Retinal pigment epithelial cell (primary cell): Measurements from ENCODE around the gene PDGFC.

ENCODE experiments used
- DNase-seq: peaks from one replicate; pipeline ENCODE4 v3.0.0-alpha.2; 2010; ENCODE audit warnings: low read depth
- H3K4me3 ChIP-seq: 2 replicates; pipeline ENCODE4 v1.5.1; 2011; ENCODE audit warnings: mild to moderate bottlenecking, low read length, control low read depth, moderate library complexity
- TF ChIP-seq, protein P1 (sequence below): conservative IDR thresholded peaks from 2 replicates; pipeline ENCODE4 v1.5.1; 2011; ENCODE audit warnings: low read depth, low read length, control low read depth, inconsistent platforms

PDGFC gene

DNA sequence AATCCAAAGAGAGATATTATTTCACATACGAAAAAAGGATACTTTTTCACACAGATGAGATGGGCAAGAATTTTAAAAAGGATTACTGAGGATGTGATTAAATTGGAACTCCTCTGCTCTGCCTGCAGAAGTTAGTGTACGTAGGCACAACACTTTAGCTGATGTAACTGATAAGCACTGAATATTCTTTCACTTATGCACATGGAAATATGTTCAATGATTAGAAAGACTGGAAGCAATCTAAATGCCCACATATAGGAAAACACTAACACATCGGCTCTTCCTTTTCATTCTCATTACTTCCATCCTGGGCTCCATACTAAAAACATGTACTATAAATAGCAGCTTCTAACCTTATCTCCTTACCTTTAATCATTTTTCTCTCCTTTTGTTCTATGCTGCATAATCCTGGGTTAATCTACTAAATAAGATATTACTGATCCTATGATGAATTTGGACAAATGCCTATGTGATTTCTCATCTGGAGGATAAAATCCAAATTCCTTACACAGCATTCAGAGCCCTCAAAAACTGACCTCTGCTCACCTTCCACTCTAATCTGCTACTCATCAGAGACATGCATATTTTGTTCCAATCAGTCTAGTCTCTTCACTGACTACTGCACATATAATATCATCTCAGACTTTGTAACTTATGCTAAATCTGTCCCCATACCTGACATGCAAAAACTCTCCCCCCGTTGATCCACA lies 197.8 kb downstream of the PDGFC start:
- H3K4me3 ChIP-seq, result no peak overlapping the region
- no peak for DNase-seq
- TF ChIP-seq, protein P1, sequence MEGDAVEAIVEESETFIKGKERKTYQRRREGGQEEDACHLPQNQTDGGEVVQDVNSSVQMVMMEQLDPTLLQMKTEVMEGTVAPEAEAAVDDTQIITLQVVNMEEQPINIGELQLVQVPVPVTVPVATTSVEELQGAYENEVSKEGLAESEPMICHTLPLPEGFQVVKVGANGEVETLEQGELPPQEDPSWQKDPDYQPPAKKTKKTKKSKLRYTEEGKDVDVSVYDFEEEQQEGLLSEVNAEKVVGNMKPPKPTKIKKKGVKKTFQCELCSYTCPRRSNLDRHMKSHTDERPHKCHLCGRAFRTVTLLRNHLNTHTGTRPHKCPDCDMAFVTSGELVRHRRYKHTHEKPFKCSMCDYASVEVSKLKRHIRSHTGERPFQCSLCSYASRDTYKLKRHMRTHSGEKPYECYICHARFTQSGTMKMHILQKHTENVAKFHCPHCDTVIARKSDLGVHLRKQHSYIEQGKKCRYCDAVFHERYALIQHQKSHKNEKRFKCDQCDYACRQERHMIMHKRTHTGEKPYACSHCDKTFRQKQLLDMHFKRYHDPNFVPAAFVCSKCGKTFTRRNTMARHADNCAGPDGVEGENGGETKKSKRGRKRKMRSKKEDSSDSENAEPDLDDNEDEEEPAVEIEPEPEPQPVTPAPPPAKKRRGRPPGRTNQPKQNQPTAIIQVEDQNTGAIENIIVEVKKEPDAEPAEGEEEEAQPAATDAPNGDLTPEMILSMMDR, result no peak

GRCh38 chr4:156771171-156771837 lies 200.3 kb downstream of the PDGFC start:
- H3K4me3 ChIP-seq, result no peak overlapping the region
- DNase-seq, result peak; percentile 87
- TF ChIP-seq, protein P1, result no peak

- TF ChIP-seq, protein P1, result no peak
- no peak for DNase-seq
- H3K4me3 ChIP-seq, result no peak overlapping the region
Measured at GRCh38 chr4:156770140-156770539, 201.5 kb downstream of the PDGFC start.

DNA sequence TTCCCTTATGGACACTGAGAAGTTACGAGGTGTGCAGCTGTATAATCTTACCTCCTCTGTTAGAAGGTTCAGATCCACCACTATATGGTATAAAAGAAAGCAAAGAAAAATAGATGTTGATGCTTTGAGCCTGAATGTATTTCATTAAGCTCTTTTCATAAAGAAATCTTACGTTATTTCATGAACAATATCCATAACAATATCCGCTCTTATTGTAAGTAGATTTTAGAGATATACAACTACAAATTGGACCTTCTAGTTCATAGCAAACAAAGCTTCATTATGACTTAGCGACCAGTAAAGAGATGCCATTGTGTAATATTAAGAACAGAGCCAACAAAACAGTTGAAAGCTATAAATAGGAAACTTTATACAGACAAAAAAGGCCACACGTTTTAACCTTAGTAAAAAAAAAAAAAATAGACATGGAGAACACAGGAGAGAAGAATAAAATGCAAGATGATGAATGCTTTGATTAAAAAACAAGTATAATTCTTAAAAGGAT lies 203.6 kb downstream of the PDGFC start:
- TF ChIP-seq, protein P1, result no peak
- H3K4me3 ChIP-seq, result no peak overlapping the region

DNA sequence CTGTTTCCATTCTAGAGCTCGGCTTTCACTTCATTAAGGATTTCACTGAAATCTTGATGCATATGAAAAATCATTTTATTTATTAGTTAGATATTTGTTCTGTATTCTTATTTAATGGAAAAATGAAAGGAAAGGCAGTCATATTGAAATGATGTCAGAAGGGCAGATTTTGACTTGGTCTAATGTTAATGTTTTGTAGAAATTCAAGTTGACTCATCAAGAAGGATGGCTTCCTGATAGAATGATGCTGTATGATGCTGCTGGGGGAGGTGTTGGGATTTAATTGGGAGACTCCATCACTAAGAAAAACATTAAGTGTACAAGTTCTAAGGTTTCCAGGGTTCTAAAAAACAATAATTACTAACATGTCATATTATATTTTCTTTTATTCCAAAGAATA lies 204.8 kb downstream of the PDGFC start:
- DNase-seq, result no peak
- H3K4me3 ChIP-seq, result no peak overlapping the region

More for the DNA sequence above, 203.6 kb downstream of the PDGFC start:
- DNase-seq, result no peak

GRCh38 chr4:156765277-156765676 lies 206.3 kb downstream of the PDGFC start:
- TF ChIP-seq, protein P1, result no peak
- DNase-seq, result no peak
- no peak overlapping the region for H3K4me3 ChIP-seq

More for the DNA sequence above, 204.8 kb downstream of the PDGFC start:
- TF ChIP-seq, protein P1, result no peak
